HepG2 (cell line): ENCODE results near the gene CHMP2B. TPM values are rescaled to one million over a fixed set of nuclear protein-coding genes. Genes with fewer than 3 reads are reported as not detected.

Source experiments
- ATRX ChIP-seq: sonication (generic); formaldehyde crosslinking; IDR thresholded peaks from 2 replicates; pipeline ENCODE4 v1.4.0; 2020; ENCODE audit warnings: missing genetic modification reagents, borderline replicate concordance
- CERS6 ChIP-seq: sonication (generic); formaldehyde crosslinking; IDR thresholded peaks from 2 replicates; pipeline ENCODE4 v1.5.0; 2020; ENCODE audit warnings: missing genetic modification reagents
- EP300 ChIP-seq, 3 experiments: sonication (generic) in 1 of 3; formaldehyde crosslinking in 1 of 3; IDR thresholded peaks; 2 replicates each; pipeline versions ENCODE4 v1.5.1 to v1.6.1; 2011 to 2020; ENCODE audit warnings: low read depth in 2 of 3, low read length in 2 of 3, borderline replicate concordance in 1 of 3, improper control_type of control experiment in 1 of 3, mild to moderate bottlenecking in 1 of 3, missing genetic modification reagents in 1 of 3, moderate library complexity in 1 of 3
- FOXA3 ChIP-seq: IDR thresholded peaks from 2 replicates; pipeline ENCODE4 v1.6.1; 2016; ENCODE audit warnings: missing genetic modification reagents, missing compliant biosample characterization
- IKZF4 ChIP-seq: sonication (generic); formaldehyde crosslinking; IDR thresholded peaks from 2 replicates; pipeline ENCODE4 v1.5.1; 2020; ENCODE audit warnings: borderline replicate concordance, mild to moderate bottlenecking, low read depth, missing genetic modification reagents; ENCODE audit errors: not compliant biosample characterization
- IRF2 ChIP-seq: IDR thresholded peaks from 2 replicates; pipeline ENCODE4 v1.6.1; 2018; ENCODE audit warnings: missing genetic modification reagents, missing compliant biosample characterization
- KDM5B ChIP-seq: sonication (generic); formaldehyde crosslinking; IDR thresholded peaks from 2 replicates; pipeline ENCODE4 v1.4.0; 2020; ENCODE audit warnings: missing genetic modification reagents, mild to moderate bottlenecking, borderline replicate concordance
- MAX ChIP-seq: IDR thresholded peaks from 2 replicates; pipeline ENCODE4 v1.6.1; 2012; ENCODE audit warnings: inconsistent platforms
- MED13 ChIP-seq: sonication (generic); formaldehyde crosslinking; IDR thresholded peaks from 2 replicates; pipeline ENCODE4 v1.5.0; 2020; ENCODE audit warnings: missing genetic modification reagents
- MIXL1 ChIP-seq: IDR thresholded peaks from 2 replicates; pipeline ENCODE4 v1.6.1; 2016
- NR2C2 ChIP-seq: sonication (generic); formaldehyde crosslinking; IDR thresholded peaks from 2 replicates; pipeline ENCODE4 v1.4.0; 2020; ENCODE audit warnings: missing genetic modification reagents, mild to moderate bottlenecking, moderate library complexity, borderline replicate concordance
- RAD21 ChIP-seq: fragments of 450-650 bp; formaldehyde crosslinking; IDR thresholded peaks from 2 replicates; pipeline ENCODE4 v1.5.0; 2020; ENCODE audit warnings: mild to moderate bottlenecking
- RFX1 ChIP-seq: fragments of 450-650 bp; IDR thresholded peaks from 2 replicates; pipeline ENCODE4 v1.6.1; 2017
- SMC3 ChIP-seq: IDR thresholded peaks from 2 replicates; pipeline ENCODE4 v1.6.1; 2011; ENCODE audit warnings: low read length, improper control_type of control experiment
- TCF7 ChIP-seq: sonication (generic); IDR thresholded peaks from 2 replicates; pipeline ENCODE4 v1.6.1; 2016; ENCODE audit warnings: antibody characterized with exemption, low read depth
- TEAD3 ChIP-seq: optimal IDR thresholded peaks from 2 replicates; pipeline ENCODE3; 2016; ENCODE audit warnings: borderline replicate concordance
- THAP8 ChIP-seq: sonication (generic); formaldehyde crosslinking; IDR thresholded peaks from 2 replicates; pipeline ENCODE4 v1.5.1; 2020; ENCODE audit warnings: missing genetic modification reagents, mild to moderate bottlenecking, borderline replicate concordance
- ZBTB14 ChIP-seq: sonication (generic); formaldehyde crosslinking; IDR thresholded peaks from 2 replicates; pipeline ENCODE4 v1.4.0; 2020; ENCODE audit warnings: missing genetic modification reagents
- ZNF33A ChIP-seq: sonication (generic); formaldehyde crosslinking; IDR thresholded peaks from 2 replicates; pipeline ENCODE4 v1.5.1; 2020; ENCODE audit warnings: missing genetic modification reagents, mild to moderate bottlenecking, moderate library complexity, borderline replicate concordance
- ZNF441 ChIP-seq: sonication (generic); formaldehyde crosslinking; IDR thresholded peaks from 2 replicates; pipeline ENCODE4 v1.7.0; 2021; ENCODE audit warnings: missing genetic modification reagents, borderline replicate concordance
- ZNF501 ChIP-seq: sonication (generic); formaldehyde crosslinking; IDR thresholded peaks from 2 replicates; pipeline ENCODE4 v1.5.1; 2020; ENCODE audit warnings: mild to moderate bottlenecking, moderate library complexity, missing genetic modification reagents
- ZNF569 ChIP-seq: sonication (generic); formaldehyde crosslinking; IDR thresholded peaks from 2 replicates; pipeline ENCODE4 v1.5.0; 2020; ENCODE audit warnings: mild to moderate bottlenecking, missing genetic modification reagents, moderate library complexity, borderline replicate concordance
- ZNF572 ChIP-seq: sonication (generic); formaldehyde crosslinking; IDR thresholded peaks from 2 replicates; pipeline ENCODE4 v1.5.1; 2020; ENCODE audit warnings: mild to moderate bottlenecking, missing genetic modification reagents
- ZNF580 ChIP-seq: IDR thresholded peaks from 2 replicates; pipeline ENCODE4 v1.6.1; 2016; ENCODE audit warnings: low read depth, borderline replicate concordance
- ZNF629 ChIP-seq: sonication (generic); formaldehyde crosslinking; conservative IDR thresholded peaks from 2 replicates; pipeline ENCODE4 v1.5.0; 2020; ENCODE audit warnings: missing genetic modification reagents
- ZNF746 ChIP-seq: sonication (generic); formaldehyde crosslinking; IDR thresholded peaks from 2 replicates; pipeline ENCODE4 v1.8.0; 2022; ENCODE audit warnings: mild to moderate bottlenecking, missing genetic modification reagents
- ZNF784 ChIP-seq: sonication (generic); formaldehyde crosslinking; IDR thresholded peaks from 2 replicates; pipeline ENCODE4 v1.5.1; 2020; ENCODE audit warnings: missing genetic modification reagents, mild to moderate bottlenecking, borderline replicate concordance
- polyA plus RNA-seq, 8 experiments: library from polyadenylated mRNA; depleted of rRNA in 3 of 8; stranded (reverse) in 7 of 8; unstranded in 1 of 8; fragments of >200 nt; fragmentation: Illumina TruSeq in 4 of 8; extraction: Trizol in 4 of 8; gene quantifications; 2 replicates each; pipeline versions ENCODE4 v1.2.1 to v1.2.3, GENCODE V29; 2011 to 2016; ENCODE audit warnings: low read depth in 4 of 8, missing spikeins in 1 of 8, mixed read lengths in 1 of 8; ENCODE audit not compliant: insufficient read depth in 1 of 8
- total RNA-seq, 5 experiments: library from RNA; depleted of rRNA; stranded (reverse); fragments of >200 nt; fragmentation: Illumina TruSeq; extraction: Trizol; gene quantifications; 2 replicates each; pipeline ENCODE4 v1.2.3, GENCODE V29; 2016; ENCODE audit warnings: low read depth in 1 of 5

The CHMP2B gene
- total and polyA plus RNA-seq, 2 of the 13 experiments (the other 11 are each of a cell fraction or from before 2014, with no cell fraction given) = 6.9 to 33.5 TPM

GRCh38 chr3:87227104-87227834, at the start of gene CHMP2B (continued):
- TF ChIP-seq ZBTB14 (CRISPR knock-in tag) (no peak), ZNF580 (no peak; the same call in 1 of the 2 replicates), EP300 (IDR thresholded peaks at IDR 0.05; ENCODE audit: low read depth in 2 of 2, low read length in 2 of 2) (no peak), EP300 (CRISPR knock-in tag; IDR thresholded peaks at IDR 0.05; ENCODE audit: borderline replicate concordance) (no peak), RFX1 (no peak), THAP8 (CRISPR knock-in tag) (no peak), ZNF501 (CRISPR knock-in tag) (peak; percentile 86), TEAD3 (CRISPR knock-in tag) (no peak), ATRX (CRISPR knock-in tag) (no peak), ZNF746 (CRISPR knock-in tag) (peak; percentile 42; the same call in 1 of the 2 replicates), ZNF784 (CRISPR knock-in tag) (no peak), MED13 (CRISPR knock-in tag) (no peak), KDM5B (CRISPR knock-in tag) (peak; percentile 83; the same call in 1 of the 2 replicates), NR2C2 (CRISPR knock-in tag) (peak; percentile 63), MAX (peak; percentile 56; the same call in 1 of the 2 replicates), TCF7 (no peak), IKZF4 (CRISPR knock-in tag) (peak; percentile 26), ZNF569 (no peak), ZNF441 (no peak), MIXL1 (CRISPR knock-in tag) (peak; percentile 23; the same call in 1 of the 2 replicates), RAD21 (CRISPR knock-in tag) (no peak), IRF2 (CRISPR knock-in tag) (peak; percentile 78; the same call in 1 of the 2 replicates), SMC3 (no peak), ZNF629 (CRISPR knock-in tag) (no peak), ZNF33A (CRISPR knock-in tag) (no peak), ZNF572 (CRISPR knock-in tag) (no peak), CERS6 (CRISPR knock-in tag) (no peak), FOXA3 (CRISPR knock-in tag) (peak; percentile 28; the same call in 1 of the 2 replicates)
